ENCODE data around the gene ADGB. TPM values are rescaled to one million over a fixed set of nuclear protein-coding genes. Genes with fewer than 3 reads are reported as not detected.

The ADGB gene
- total and polyA plus RNA-seq, 4 donors, result 0.23 TPM; not detected in 3

- DNase-seq (ENCODE audit: low spot score), result no peak
- Histone ChIP-seq H3K4me1 (ENCODE audit: control insufficient read depth in 4 of 4, insufficient read depth in 4 of 4, low read length in 3 of 4) (no peaks in the 10 kb centered on the region), H3K9ac (ENCODE audit: low read depth in 1 of 2, low read length in 2 of 2) (no peak overlapping the region), H3K4me3 (ENCODE audit: low read depth in 1 of 3, low read length in 3 of 3) (no peak overlapping the region), H3K27ac (ENCODE audit: low read depth in 1 of 2, low read length in 2 of 2) (no peak overlapping the region), H3K9me3 (ENCODE audit: control insufficient read depth in 4 of 4, low read length in 3 of 4) (peaks cover 0 to 4% (median 0%) of the 10 kb centered on the region in 4 donors), H3K36me3 (ENCODE audit: control insufficient read depth in 4 of 4, insufficient read depth in 3 of 4, low read depth in 1 of 4, low read length in 3 of 4) (no peaks in the 10 kb centered on the region), H3K27me3 (ENCODE audit: control insufficient read depth in 4 of 4, insufficient read depth in 4 of 4, low read length in 3 of 4) (no peaks in the 10 kb centered on the region)
- TF ChIP-seq MAX (IDR thresholded peaks at IDR 0.05), result no peak
- no peak for TF ChIP-seq GABPA (IDR thresholded peaks at IDR 0.05 in 1 of 2, conservative IDR thresholded peaks at IDR 0.05 in 1 of 2)
- no peak for TF ChIP-seq ZBTB33 (IDR thresholded peaks at IDR 0.05)
- no peak for TF ChIP-seq YY1 (IDR thresholded peaks at IDR 0.05)
- TF ChIP-seq JUND (IDR thresholded peaks at IDR 0.05), result no peak
- no peak for TF ChIP-seq HNF4G (IDR thresholded peaks at IDR 0.05)
- no peak for TF ChIP-seq REST (IDR thresholded peaks at IDR 0.05)
- no peak for TF ChIP-seq NR2F2 (IDR thresholded peaks at IDR 0.05)
- TF ChIP-seq CTCF (IDR thresholded peaks at IDR 0.05; ENCODE audit: low read depth, low read length, missing input control), result no peak
- TF ChIP-seq FOXA2 (IDR thresholded peaks at IDR 0.05), result no peak
- TF ChIP-seq SP1 (IDR thresholded peaks at IDR 0.05), result no peak
- TF ChIP-seq HNF4A (conservative IDR thresholded peaks at IDR 0.05), result no peak
- no peak for TF ChIP-seq FOXA1 (IDR thresholded peaks at IDR 0.05)
- no peak for TF ChIP-seq RXRA (IDR thresholded peaks at IDR 0.05)
- no peak for TF ChIP-seq ATF3 (IDR thresholded peaks at IDR 0.05)
- no peak for TF ChIP-seq RAD21 (IDR thresholded peaks at IDR 0.05)
Measured at GRCh38 chr6:146578054-146578453, 20.7 kb upstream of the ADGB start.

GRCh38 chr6:146581968-146582367 lies 16.8 kb upstream of the ADGB start:
- WGBS, result 69% methylated on average over 1 of the region's 1 CpG

More at GRCh38 chr6:146581968-146582367, 16.8 kb upstream of the ADGB start:
- Histone ChIP-seq H3K4me3 (ENCODE audit: low read depth in 1 of 3, low read length in 3 of 3) (no peak overlapping the region), H3K27me3 (ENCODE audit: control insufficient read depth in 4 of 4, insufficient read depth in 4 of 4, low read length in 3 of 4) (no peaks in the 10 kb centered on the region), H3K4me1 (ENCODE audit: control insufficient read depth in 4 of 4, insufficient read depth in 4 of 4, low read length in 3 of 4) (no peaks in the 10 kb centered on the region), H3K36me3 (ENCODE audit: control insufficient read depth in 4 of 4, insufficient read depth in 3 of 4, low read depth in 1 of 4, low read length in 3 of 4) (no peaks in the 10 kb centered on the region), H3K9ac (ENCODE audit: low read depth in 1 of 2, low read length in 2 of 2) (no peak overlapping the region), H3K9me3 (ENCODE audit: control insufficient read depth in 4 of 4, low read length in 3 of 4) (no peaks in the 10 kb centered on the region), H3K27ac (ENCODE audit: low read depth in 1 of 2, low read length in 2 of 2) (no peak overlapping the region)
- TF ChIP-seq MAX (IDR thresholded peaks at IDR 0.05), result no peak
- no peak for TF ChIP-seq HNF4A (conservative IDR thresholded peaks at IDR 0.05)
- no peak for TF ChIP-seq RAD21 (IDR thresholded peaks at IDR 0.05)
- TF ChIP-seq RXRA (IDR thresholded peaks at IDR 0.05), result no peak
- TF ChIP-seq FOXA1 (IDR thresholded peaks at IDR 0.05), result no peak
- TF ChIP-seq NR2F2 (IDR thresholded peaks at IDR 0.05), result no peak
- TF ChIP-seq REST (IDR thresholded peaks at IDR 0.05), result no peak
- no peak for TF ChIP-seq HNF4G (IDR thresholded peaks at IDR 0.05)
- no peak for TF ChIP-seq SP1 (IDR thresholded peaks at IDR 0.05)
- TF ChIP-seq EGR1 (IDR thresholded peaks at IDR 0.05; ENCODE audit: low read depth in 2 of 2), result no peak
- DNase-seq (ENCODE audit: low spot score), result no peak
